Esophagus muscularis mucosa (tissue), 4 donors: ENCODE results near the gene D2HGDH.

ENCODE experiments used
- EP300 ChIP-seq: sonication (generic); formaldehyde crosslinking; IDR thresholded peaks from one replicate; pipeline ENCODE4 v1.6.1; 2017; ENCODE audit warnings: antibody characterized with exemption
- POLR2A ChIP-seq: fragments of 450-650 bp; IDR thresholded peaks from one replicate; pipeline ENCODE4 v1.6.1; 2017; ENCODE audit warnings: antibody characterized with exemption, moderate library complexity, mild to moderate bottlenecking, low read depth
- POLR2AphosphoS5 ChIP-seq, 2 donors: sonication (generic); formaldehyde crosslinking; IDR thresholded peaks; one replicate each; pipeline ENCODE4 v1.6.1; 2017; ENCODE audit warnings: antibody characterized with exemption in 2 of 2
- TF ChIP-seq, protein P1 (sequence below), 3 experiments: fragments of 200-600 bp in 2 of 3; fragments of 450-650 bp in 1 of 3; sonication (generic) in 2 of 3; IDR thresholded peaks; one replicate each; pipeline ENCODE4 v1.5.1; 2017 to 2019; ENCODE audit warnings: antibody characterized with exemption in 3 of 3, mild to moderate bottlenecking in 2 of 3, moderate library complexity in 1 of 3

DNA sequence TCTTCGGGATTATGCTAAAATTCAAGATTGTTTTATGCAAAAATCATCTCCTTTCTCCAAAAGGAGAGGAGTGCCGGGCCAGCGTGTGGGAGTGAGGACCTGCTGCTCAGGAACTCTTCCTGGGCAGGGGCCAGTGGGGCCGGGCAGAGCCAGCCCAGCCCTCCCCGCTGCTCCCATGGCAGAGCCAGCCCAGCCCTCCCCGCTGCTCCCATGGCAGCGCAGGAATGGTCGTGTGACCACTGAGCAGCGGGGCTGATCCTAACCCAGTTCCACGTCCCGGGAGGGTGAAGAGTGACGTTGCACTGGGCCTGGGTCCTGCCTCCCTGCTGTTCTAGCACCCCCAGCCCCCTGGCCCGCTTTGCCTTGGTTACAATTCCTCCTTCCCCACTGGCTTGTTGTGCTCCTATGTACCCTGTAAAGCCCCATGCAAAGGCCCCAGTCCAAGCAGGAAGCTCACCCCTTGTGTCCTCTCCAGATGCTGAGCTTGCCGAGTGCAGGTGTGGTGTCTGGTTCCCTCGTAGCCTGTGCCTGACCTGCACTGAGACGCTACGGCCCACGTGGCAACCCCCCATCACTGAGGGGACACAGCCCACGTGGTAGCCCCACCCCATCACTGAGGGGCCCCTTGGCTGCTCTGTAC is 63.1 kb downstream of the D2HGDH start:
- TF ChIP-seq POLR2A (no peak), POLR2AphosphoS5 (IDR thresholded peaks at IDR 0.05) (no peak), EP300 (no peak)
- TF ChIP-seq, protein P1, sequence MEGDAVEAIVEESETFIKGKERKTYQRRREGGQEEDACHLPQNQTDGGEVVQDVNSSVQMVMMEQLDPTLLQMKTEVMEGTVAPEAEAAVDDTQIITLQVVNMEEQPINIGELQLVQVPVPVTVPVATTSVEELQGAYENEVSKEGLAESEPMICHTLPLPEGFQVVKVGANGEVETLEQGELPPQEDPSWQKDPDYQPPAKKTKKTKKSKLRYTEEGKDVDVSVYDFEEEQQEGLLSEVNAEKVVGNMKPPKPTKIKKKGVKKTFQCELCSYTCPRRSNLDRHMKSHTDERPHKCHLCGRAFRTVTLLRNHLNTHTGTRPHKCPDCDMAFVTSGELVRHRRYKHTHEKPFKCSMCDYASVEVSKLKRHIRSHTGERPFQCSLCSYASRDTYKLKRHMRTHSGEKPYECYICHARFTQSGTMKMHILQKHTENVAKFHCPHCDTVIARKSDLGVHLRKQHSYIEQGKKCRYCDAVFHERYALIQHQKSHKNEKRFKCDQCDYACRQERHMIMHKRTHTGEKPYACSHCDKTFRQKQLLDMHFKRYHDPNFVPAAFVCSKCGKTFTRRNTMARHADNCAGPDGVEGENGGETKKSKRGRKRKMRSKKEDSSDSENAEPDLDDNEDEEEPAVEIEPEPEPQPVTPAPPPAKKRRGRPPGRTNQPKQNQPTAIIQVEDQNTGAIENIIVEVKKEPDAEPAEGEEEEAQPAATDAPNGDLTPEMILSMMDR (IDR thresholded peaks at IDR 0.05) = no peak
